Measurements from ENCODE around the gene PIK3C3. TPM values are rescaled to one million over a fixed set of nuclear protein-coding genes. Genes with fewer than 3 reads are reported as not detected.

The PIK3C3 gene
- total RNA-seq, 4 donors from 2014 or later = 34.3 to 66.5 (median 38.0) TPM

GRCh38 chr18:42053188-42053781 is 98.3 kb downstream of the PIK3C3 start:
- TF ChIP-seq, protein P1, sequence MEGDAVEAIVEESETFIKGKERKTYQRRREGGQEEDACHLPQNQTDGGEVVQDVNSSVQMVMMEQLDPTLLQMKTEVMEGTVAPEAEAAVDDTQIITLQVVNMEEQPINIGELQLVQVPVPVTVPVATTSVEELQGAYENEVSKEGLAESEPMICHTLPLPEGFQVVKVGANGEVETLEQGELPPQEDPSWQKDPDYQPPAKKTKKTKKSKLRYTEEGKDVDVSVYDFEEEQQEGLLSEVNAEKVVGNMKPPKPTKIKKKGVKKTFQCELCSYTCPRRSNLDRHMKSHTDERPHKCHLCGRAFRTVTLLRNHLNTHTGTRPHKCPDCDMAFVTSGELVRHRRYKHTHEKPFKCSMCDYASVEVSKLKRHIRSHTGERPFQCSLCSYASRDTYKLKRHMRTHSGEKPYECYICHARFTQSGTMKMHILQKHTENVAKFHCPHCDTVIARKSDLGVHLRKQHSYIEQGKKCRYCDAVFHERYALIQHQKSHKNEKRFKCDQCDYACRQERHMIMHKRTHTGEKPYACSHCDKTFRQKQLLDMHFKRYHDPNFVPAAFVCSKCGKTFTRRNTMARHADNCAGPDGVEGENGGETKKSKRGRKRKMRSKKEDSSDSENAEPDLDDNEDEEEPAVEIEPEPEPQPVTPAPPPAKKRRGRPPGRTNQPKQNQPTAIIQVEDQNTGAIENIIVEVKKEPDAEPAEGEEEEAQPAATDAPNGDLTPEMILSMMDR (IDR thresholded peaks at IDR 0.05) = no peak
- DNase-seq (ENCODE audit: low spot score) = no peak
- ATAC-seq (ENCODE audit: low FRiP score) = no peak

DNA sequence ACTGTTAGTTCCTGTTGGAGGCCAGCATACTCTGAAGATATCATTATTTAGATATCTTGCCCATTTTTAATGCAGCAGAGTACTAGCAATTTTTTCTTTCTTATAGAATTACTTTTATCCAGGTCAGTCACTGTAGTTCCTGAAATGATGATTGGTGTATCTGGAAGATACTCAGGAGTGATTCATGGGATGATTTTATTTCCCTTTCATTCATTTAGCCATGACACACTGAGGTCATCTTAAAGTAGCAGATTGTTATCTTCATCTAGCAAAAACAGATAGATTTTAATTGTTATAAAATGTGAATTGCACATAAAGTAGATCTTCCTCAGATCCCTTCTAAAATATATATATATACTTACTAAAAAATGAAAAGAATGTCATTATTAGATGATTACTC is 109.1 kb downstream of the PIK3C3 start:
- TF ChIP-seq, protein P1 (IDR thresholded peaks at IDR 0.05) = no peak
- ATAC-seq (ENCODE audit: low FRiP score) (no peak), DNase-seq (ENCODE audit: low spot score) (no peak)

GRCh38 chr18:42067518-42067917 is 112.5 kb downstream of the PIK3C3 start:
- ATAC-seq (ENCODE audit: low FRiP score) = no peak
- TF ChIP-seq, protein P1 (IDR thresholded peaks at IDR 0.05) = no peak
- DNase-seq (ENCODE audit: low spot score) = no peak

- no peak for ATAC-seq (ENCODE audit: low FRiP score)
- DNase-seq (ENCODE audit: low spot score) = no peak
Observed at GRCh38 chr18:42068030-42068429, 113.0 kb downstream of the PIK3C3 start.

DNA sequence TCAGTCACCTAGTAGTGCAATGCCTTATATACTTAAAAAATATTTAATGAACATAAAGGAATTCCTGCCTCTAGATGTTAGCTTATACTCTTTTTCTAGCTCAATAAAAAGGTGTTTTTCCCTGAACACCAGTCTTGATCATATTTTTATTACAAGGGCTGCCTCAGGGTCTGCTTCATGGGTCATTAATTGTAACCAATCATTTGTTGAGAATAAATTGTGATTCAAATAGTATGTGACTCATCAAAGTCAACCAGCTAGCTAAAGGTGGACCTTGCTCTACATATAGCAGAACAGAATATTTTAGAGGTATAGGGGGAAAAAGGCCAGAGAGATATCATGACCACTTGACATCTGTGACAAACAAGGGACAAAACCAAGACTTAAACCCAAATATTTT is 114.0 kb downstream of the PIK3C3 start:
- ATAC-seq (ENCODE audit: low FRiP score) (no peak), DNase-seq (ENCODE audit: low spot score) (no peak)

More at GRCh38 chr18:42068030-42068429, 113.0 kb downstream of the PIK3C3 start:
- TF ChIP-seq, protein P1 (IDR thresholded peaks at IDR 0.05) = no peak

GRCh38 chr18:42072407-42072806 is 117.4 kb downstream of the PIK3C3 start:
- ATAC-seq (ENCODE audit: low FRiP score) (no peak), DNase-seq (ENCODE audit: low spot score) (no peak)
- TF ChIP-seq, protein P1 (IDR thresholded peaks at IDR 0.05) = no peak

More for the DNA sequence above, 114.0 kb downstream of the PIK3C3 start:
- TF ChIP-seq, protein P1 (IDR thresholded peaks at IDR 0.05) = no peak

GRCh38 chr18:42074704-42075103 is 119.7 kb downstream of the PIK3C3 start:
- no peak for ATAC-seq (ENCODE audit: low FRiP score)
- DNase-seq (ENCODE audit: low spot score) = no peak
- TF ChIP-seq, protein P1 (IDR thresholded peaks at IDR 0.05) = no peak

All from omental fat pad (tissue), 4 donors.